Left cardiac atrium (tissue), 4 donors: ENCODE results near the gene GPR17. TPM values are rescaled to one million over a fixed set of nuclear protein-coding genes. Genes with fewer than 3 reads are reported as not detected.
A peak's percentile ranks its signal among the peaks of the same experiment; 100 is the strongest.

Experiments used
- ATAC-seq, 2 donors: fragments of 200-7000 bp; cut with Tn5 transposase; one replicate each; pipeline ENCODE4 v1.9.1; 2020; ENCODE audit warnings: mild to moderate bottlenecking in 2 of 2, moderate library complexity in 2 of 2
- DNase-seq: peaks from one replicate; pipeline ENCODE4 v3.0.0-alpha.2; 2020
- intact Hi-C, 2 donors: fragments of 100-400 bp; cut with DNase I; formaldehyde crosslinking; loops; one replicate each; pipeline versions ENCODE4 v1.14.1 to v1.15.1; 2022 to 2023
- total RNA-seq, 2 donors: library from RNA; stranded (reverse); fragmentation: NEBNext Ultra II Directional; extraction: Animal tissue kit (Norgen Biotek cat#: 25700); gene quantifications; one replicate each; pipeline ENCODE4 v1.2.1, GENCODE V29; 2021
- donor health status: DM: no; HTN: yes; CAD: no.
- donor health status: DM: no; HTN: yes; CAD: no; lungs with severe emphysema.
- donor health status: DM: yes; HTN: yes; CAD: no.
- donor health status: Dilated cardiomyopathy.

The GPR17 gene
- total RNA-seq, 2 donors from 2014 or later = 0.24 TPM; not detected in 1

- DNase-seq (no peak), ATAC-seq (no peak)
- intact Hi-C loops = no loop called here
Measured at GRCh38 chr2:127612111-127612822, 33.7 kb upstream of the GPR17 start.

- no peak for ATAC-seq
- intact Hi-C loops = no loop called here
- DNase-seq = no peak
Measured at GRCh38 chr2:127614246-127614645, 31.7 kb upstream of the GPR17 start.

GRCh38 chr2:127614731-127615130, 31.2 kb upstream of the GPR17 start:
- DNase-seq (peak; percentile 19), ATAC-seq (peak; percentile 55 to 59)

GRCh38 chr2:127615511-127616166, 30.3 kb upstream of the GPR17 start:
- ATAC-seq (no peak), DNase-seq (no peak)
- intact Hi-C loops = no loop called here

More at GRCh38 chr2:127614731-127615130, 31.2 kb upstream of the GPR17 start:
- intact Hi-C loops = no loop called here

- intact Hi-C loops = no loop called here
- DNase-seq = no peak
- no peak for ATAC-seq
Measured at GRCh38 chr2:127618551-127619202, 27.3 kb upstream of the GPR17 start.

- ATAC-seq = no peak
- intact Hi-C loops = no loop called here
- no peak for DNase-seq
Measured at GRCh38 chr2:127619203-127619590, 26.8 kb upstream of the GPR17 start.

GRCh38 chr2:127619877-127620705, 25.9 kb upstream of the GPR17 start:
- DNase-seq (no peak), ATAC-seq (no peak)
- intact Hi-C loops = no loop called here

GRCh38 chr2:127620866-127621265, 25.1 kb upstream of the GPR17 start:
- DNase-seq (no peak), ATAC-seq (no peak)

GRCh38 chr2:127621981-127622431, 23.9 kb upstream of the GPR17 start:
- intact Hi-C loops = no loop called here
- ATAC-seq (no peak), DNase-seq (peak; percentile 18)

More at GRCh38 chr2:127620866-127621265, 25.1 kb upstream of the GPR17 start:
- intact Hi-C loops = no loop called here

GRCh38 chr2:127622561-127623387, 23.2 kb upstream of the GPR17 start:
- DNase-seq = peak; percentile 16
- ATAC-seq = no peak
- intact Hi-C loops = no loop called here

- DNase-seq (peak; percentile 18), ATAC-seq (no peak)
- intact Hi-C loops = no loop called here
Measured at GRCh38 chr2:127623388-127624319, 22.3 kb upstream of the GPR17 start.

- DNase-seq (peak; percentile 20), ATAC-seq (no peak)
- intact Hi-C loops = no loop called here
Measured at GRCh38 chr2:127624320-127624755, 21.6 kb upstream of the GPR17 start.

- intact Hi-C loops = no loop called here
- ATAC-seq = no peak
- DNase-seq = peak; percentile 20
Measured at GRCh38 chr2:127624756-127625571, 21.0 kb upstream of the GPR17 start.

GRCh38 chr2:127625572-127625951, 20.4 kb upstream of the GPR17 start:
- intact Hi-C loops = no loop called here

GRCh38 chr2:127626175-127626574, 19.8 kb upstream of the GPR17 start:
- ATAC-seq (no peak), DNase-seq (peak; percentile 21)
- intact Hi-C loops = no loop called here

More at GRCh38 chr2:127625572-127625951, 20.4 kb upstream of the GPR17 start:
- peak; percentile 22 for DNase-seq
- no peak for ATAC-seq

GRCh38 chr2:127626917-127627739, 18.8 kb upstream of the GPR17 start:
- ATAC-seq = no peak
- peak; percentile 22 for DNase-seq
- intact Hi-C loops = no loop called here
